Lower leg skin (tissue), 3 donors: Measurements from ENCODE around the gene SHISA7.

ENCODE experiments used
- POLR2A ChIP-seq, 2 donors: fragments of 450-650 bp; IDR thresholded peaks; one replicate each; pipeline ENCODE4 v1.6.1; 2016 to 2017; ENCODE audit warnings: antibody characterized with exemption in 2 of 2, mild to moderate bottlenecking in 1 of 2, moderate library complexity in 1 of 2
- TF ChIP-seq, protein P1 (sequence below), 3 donors: fragments of 450-650 bp; IDR thresholded peaks; one replicate each; pipeline ENCODE4 v1.5.1; 2016; ENCODE audit warnings: antibody characterized with exemption in 3 of 3, mild to moderate bottlenecking in 3 of 3, moderate library complexity in 2 of 3

DNA sequence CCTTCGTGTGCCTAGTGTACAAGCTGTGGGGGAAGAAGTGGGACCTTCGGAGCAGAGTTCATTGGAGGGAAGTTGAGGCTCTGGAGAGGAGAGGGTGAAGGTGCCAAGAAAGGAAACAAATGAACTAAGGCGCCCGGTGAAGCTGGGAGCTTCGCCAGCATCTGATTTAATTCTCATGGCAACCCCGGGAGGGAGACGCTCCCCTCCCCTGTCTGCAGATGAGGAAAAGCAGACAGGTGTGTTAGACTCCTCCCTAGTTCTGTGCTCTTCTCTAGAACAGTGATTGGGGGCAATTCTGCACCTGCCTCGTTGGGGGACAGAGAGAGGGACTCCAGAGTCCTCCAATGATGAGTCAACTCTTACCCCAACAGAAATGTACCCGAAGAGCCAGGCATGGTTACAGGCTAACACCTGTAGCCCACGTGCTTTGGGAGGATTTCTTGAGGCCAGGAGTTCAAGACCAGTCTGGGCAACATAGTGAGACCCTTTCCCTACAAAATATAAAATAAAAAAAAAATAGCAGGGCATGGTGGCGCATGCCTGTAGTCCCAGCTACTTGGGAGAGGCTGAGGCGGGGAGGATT is 49.4 kb upstream of the SHISA7 start:
- no peak for TF ChIP-seq POLR2A (IDR thresholded peaks at IDR 0.05)
- TF ChIP-seq, protein P1, sequence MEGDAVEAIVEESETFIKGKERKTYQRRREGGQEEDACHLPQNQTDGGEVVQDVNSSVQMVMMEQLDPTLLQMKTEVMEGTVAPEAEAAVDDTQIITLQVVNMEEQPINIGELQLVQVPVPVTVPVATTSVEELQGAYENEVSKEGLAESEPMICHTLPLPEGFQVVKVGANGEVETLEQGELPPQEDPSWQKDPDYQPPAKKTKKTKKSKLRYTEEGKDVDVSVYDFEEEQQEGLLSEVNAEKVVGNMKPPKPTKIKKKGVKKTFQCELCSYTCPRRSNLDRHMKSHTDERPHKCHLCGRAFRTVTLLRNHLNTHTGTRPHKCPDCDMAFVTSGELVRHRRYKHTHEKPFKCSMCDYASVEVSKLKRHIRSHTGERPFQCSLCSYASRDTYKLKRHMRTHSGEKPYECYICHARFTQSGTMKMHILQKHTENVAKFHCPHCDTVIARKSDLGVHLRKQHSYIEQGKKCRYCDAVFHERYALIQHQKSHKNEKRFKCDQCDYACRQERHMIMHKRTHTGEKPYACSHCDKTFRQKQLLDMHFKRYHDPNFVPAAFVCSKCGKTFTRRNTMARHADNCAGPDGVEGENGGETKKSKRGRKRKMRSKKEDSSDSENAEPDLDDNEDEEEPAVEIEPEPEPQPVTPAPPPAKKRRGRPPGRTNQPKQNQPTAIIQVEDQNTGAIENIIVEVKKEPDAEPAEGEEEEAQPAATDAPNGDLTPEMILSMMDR (IDR thresholded peaks at IDR 0.05), result no peak
